Activated CD4-positive, alpha-beta T cell treated with anti-CD3 and anti-CD28 coated beads, Interleukin-2, amount 50 U/mL, for 1 hour (primary cell): Measurements from ENCODE around the gene FSTL1.

Source experiments
- DNase-seq: peaks from one replicate; pipeline ENCODE4 v3.0.0-alpha.2; 2020

Gene FSTL1

DNA sequence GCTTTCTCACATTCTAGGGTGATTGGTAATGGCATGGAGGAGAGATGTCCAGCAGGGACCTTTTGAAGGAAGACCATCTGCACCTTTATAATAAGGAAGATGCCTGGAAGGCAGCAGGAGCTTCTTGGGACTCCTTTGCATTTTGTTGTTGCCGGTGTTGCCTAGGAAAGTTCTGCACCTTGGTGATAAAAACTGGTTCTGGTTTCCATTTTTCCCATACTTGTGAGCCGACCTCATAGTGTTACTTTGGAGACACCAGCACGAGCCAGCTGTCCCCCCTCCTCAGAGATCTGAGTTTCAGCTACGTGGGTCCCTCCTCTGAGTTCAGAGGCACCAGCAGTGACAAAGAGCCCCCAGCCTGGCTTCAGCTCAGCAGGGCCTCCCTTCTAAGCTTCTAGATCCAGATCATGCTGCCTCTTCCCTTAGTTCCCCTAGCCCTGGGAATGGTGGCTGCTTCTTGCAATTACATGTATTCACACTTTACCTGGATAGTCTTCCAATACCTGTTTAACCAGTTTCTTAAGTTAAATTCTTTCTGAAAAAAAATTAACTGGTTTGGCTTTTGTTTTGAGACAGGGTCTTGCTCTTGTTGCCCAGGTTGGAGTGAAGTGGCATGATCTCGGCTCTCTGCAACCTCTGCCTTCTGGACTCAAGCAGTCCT, 18.0 kb upstream of the FSTL1 start:
- DNase-seq: no peak

- DNase-seq: no peak
Measured at GRCh38 chr3:120462409-120462959, 11.7 kb upstream of the FSTL1 start.

DNA sequence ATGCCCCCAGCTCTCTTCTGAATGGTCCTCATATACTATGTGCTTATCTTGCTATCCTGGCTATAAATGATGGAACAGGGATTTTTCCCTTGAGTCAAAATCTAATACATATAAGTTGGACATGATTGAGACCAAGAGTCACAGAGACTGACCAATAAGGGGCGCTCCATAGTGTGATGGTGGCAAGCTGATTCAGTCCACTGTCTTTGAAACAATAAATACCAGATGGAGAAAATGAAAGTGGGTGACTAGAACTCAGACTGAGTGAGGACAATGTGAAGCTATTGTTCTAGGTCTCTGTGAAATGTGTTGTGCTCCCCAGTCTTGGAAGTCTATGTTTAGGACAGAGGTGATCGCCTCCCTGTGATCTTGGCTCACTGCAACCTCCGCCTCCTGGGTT, 10.6 kb upstream of the FSTL1 start:
- no peak for DNase-seq

GRCh38 chr3:120460862-120461261, 10.1 kb upstream of the FSTL1 start:
- DNase-seq: no peak

DNA sequence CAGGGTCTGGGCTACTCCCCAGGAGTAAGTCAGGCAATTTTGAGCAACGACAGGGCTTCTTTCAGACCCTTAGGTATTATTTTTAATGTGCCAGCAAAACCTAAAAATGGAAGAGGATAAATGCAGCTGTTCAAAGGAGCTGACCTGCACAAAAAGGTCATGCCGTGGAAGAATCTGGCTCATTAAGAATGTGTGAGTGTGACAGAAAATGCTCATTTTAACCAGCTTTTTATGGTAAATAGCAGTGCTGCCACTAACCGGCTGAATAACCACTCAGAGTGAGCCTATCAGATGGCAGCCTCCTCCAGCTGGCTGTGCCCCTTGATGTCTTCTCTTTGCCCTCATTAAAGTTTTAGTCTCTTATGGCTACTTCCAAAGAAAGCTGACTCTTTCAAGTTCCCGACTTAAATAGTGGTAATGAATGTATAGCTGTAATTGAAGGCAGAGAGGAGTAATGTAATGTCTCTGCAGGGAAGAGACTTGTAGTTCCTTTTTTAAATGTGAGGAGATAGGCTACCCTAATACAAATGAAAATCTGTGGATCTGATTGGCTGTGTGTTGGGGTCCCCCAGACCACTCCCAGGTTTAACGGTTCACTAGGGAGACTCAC, 9.5 kb upstream of the FSTL1 start:
- no peak for DNase-seq

GRCh38 chr3:120459196-120459595, 8.4 kb upstream of the FSTL1 start:
- no peak for DNase-seq

- DNase-seq: no peak
Measured at GRCh38 chr3:120457827-120458226, 7.0 kb upstream of the FSTL1 start.

DNA sequence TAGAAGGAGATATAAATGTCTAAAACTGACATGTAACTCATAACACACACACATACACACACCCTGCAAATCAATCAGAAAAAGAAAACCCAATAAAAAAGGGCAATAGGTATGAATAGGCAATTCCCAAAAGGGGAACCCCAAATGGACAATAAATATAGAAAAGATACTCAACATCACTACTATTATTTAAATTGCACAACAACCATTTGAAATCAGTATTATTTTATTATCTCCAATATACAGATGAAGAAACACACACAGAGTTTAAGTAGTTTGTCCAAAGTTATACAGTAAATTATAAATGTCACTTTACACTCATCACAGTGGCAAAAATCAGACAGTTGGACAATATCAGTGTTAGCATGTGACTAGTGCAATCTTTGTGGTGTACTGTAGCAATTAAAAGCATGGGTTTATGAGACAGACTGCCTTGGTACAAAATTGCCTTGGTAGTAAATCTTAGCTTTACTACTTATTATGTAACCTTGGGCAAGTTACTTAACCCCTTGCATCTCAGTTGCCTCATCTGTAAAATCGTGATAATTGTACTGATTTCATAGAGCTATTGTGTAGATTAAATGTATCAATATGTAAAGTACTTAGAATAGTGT, 3.4 kb upstream of the FSTL1 start:
- no peak for DNase-seq

DNA sequence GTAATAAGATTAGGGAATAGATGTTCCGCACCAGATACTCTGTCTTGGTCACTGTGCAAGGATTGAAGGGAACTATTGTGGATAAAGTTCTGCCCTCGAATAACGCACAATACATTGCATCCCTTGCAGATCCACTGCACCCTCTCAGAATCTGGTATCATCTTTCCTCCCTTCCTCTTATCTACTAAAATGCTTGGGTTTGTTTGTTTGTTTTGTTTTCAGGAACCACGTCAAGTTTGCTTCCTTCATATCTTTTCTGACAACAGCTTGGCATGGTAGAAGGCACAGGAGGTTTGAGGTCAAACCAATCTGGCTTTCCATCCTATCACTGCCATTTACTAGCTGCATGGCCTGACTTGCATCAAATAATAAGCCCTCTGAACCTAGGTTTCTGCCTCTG, 2.0 kb upstream of the FSTL1 start:
- no peak for DNase-seq

DNA sequence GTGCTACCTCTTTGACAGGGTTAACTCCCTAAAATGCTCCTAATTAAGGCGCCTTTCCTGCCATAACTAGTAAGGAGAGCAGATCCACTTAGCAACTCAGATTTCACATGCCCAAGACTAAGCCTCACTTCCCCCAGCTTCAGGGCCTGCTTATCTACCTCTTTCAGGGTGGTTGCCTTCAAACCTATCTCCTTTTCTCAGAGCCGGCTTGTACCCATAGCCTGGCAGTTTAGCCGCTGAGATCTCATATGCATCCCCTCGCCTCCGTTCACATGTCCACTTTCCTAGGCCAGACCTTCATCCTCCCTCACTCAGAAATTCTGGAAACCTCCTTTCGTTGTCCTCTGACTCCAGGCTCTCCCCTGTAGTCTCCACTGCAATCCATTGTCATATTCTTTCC, 1.0 kb upstream of the FSTL1 start:
- no peak for DNase-seq

- DNase-seq: no peak
Measured at GRCh38 chr3:120451272-120451761, 525 bp upstream of the FSTL1 start.

DNA sequence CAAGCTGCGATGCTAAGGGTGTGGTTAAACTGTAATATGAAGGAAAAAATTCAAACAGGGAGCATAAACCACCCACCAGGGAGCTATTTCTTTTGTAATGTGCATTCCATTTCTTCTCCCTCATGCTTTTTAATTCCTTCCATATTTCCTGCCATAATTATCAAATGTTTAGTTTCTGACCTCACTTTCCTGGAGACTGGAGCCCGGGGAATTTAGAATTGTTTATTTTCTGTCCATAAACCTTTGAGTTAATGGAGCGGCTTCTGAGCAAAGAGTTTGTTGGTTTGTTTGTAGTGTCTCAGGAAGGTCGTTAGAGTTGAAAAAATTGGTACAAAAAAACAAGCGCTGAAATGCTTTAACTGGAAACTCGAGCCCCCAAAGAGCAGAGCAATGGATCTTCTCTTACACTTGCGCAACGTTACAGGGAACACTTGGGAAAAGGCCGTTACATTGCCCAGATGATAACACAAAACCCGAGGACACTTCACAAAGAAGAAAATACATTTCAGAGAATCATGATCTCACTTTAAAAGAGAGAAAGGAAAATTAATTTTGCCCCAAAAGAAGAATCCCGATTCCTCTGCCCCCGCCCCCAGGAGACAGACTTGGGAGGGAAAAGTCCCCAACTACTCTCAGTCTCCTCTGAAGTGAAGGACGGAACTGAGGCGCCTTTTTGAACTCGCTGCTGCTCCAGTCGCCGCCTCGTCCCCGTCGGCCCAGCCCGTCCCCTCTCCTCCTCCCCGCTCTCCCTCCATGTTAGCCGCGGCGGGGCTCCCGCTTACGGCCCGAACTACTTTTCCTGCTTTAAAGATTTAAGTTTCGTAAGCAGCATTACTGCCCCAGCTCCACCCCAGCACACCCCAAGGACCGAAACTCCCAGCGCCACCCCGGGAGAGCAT, 842 bp downstream of the FSTL1 start:
- DNase-seq: no peak

DNA sequence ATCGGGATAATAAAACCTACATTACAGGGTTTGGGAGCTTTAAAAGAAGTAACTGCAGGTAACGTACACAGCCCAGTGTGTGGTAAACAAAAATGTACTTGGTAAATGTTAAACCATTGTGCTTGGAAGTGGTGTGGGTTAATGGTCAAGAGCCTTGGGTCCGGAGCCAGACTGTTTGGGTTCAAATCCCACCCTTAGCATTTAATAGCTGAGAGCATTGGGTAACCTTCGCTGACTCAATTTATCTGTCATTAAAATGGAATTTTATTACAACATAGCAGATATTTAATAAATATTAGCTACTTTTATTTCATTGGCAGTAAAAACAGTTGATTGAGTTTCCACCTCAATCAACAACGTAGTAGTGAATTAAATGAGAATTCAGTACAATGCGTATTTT, 1.5 kb downstream of the FSTL1 start:
- DNase-seq: no peak

GRCh38 chr3:120448756-120449155, 2.0 kb downstream of the FSTL1 start:
- DNase-seq: no peak

DNA sequence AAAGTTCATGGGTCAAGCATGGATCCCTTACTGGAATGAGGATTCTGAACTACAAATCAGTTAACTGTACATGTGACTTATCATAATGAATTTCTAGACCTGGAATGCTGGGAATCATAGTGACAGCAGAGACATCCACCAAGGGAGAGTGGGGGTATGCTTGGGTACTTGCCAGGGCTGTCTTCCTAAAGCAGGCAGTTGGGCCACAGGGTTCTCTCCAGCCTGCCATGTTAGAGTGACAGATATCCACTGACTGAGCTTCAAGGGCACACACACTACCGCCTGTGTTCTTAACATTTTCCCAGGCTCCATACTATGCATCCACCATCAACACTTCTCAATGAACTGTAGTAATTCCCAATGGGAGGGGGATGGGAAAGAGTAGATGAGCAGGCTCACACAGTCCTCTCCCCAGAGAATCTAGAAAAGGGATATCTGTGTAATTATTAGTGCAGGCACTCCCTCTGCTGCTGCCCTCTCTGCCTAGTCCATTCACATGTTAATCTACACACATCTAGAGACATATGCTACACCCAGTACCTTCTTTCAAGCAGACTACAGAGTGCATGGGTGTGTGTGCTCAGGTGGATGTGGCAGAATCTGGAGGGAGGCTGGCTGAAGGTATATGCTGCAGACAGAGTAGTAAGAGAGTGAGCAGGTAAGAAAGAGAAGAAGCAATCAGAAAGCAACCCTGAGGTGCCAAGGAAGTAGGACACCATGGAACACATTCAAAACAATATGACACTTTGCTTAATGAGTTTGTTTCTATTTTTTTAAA, 3.7 kb downstream of the FSTL1 start:
- no peak for DNase-seq

DNA sequence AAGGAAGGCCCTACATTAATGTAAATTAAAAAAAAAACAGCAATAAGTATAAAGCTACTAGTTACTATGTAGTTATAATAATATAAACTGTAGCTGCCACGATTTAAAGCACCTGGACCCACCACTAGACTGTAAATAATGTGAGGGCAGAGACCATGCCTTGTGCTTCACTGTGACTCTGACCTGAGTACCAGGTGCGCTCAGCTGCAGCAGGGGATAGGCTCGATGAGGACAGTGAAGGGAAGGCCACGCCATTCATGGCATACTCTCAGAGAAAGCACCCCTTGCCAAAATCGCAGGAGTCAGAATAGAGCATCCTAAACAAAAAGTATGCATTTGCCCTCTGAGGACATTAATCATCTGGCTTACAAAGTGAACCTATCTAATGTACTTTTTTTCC, 5.1 kb downstream of the FSTL1 start:
- no peak for DNase-seq

- DNase-seq: no peak
Measured at GRCh38 chr3:120443626-120444123, 7.1 kb downstream of the FSTL1 start.

- DNase-seq: no peak
Measured at GRCh38 chr3:120442975-120443517, 7.7 kb downstream of the FSTL1 start.

DNA sequence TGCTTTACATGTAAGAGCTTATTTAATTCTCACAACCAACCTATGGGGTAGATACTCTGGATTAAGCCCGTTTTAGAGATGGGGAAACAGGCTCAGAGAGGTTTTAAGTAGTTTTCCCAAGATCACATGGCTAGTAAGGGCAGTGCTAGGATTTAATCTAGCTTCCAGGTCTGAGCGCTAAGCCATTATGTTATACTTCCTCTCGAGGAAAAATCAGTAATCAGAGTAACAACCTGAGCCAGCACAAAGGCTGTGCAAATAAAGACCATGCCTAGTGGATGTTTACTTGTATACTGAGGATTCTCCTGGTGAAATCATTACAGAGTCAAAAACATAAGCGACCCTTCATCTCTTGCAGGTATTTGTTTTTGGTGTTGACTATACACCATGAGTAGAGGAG, 9.0 kb downstream of the FSTL1 start:
- no peak for DNase-seq

GRCh38 chr3:120440762-120441161, 10.0 kb downstream of the FSTL1 start:
- no peak for DNase-seq

DNA sequence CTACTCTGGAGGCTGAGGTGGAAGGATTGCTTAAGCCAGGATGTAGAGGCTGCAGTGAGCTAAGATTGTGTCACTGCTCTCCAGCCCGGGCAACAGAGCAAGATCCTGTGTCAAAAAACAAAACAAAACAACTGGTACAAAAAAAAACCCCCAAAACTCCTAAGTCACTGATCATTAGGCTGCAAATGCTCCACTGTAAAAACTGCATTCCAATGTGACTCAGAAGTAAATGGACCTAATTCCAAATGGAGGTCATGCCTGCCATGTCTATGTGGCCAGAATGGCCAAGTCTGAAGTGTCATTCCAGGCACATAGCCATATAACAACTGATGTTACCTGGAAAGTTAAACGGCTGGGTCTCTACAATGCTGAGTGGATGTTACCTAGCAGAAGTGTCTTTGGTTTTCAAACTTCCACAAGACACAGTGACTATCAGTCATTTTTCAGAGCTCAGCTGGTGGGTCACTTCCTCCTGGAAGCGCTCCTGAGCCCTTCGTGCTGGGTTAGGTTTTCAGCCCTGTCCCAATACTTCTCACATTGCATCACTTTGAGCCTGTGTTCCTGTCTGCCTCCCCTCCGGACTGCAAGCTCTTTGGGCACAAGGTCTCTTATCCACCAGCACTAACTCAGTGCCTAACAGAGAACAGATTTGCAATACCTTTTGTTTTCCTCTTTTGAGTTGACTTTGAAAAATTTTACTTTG, 10.6 kb downstream of the FSTL1 start:
- no peak for DNase-seq
